GM20431 (cell line): ENCODE measurements around the gene UBE2L5.

Source experiments
- in situ Hi-C: fragments of 300-500 bp; cut with MseI, MboI; formaldehyde crosslinking; loops from one replicate; pipeline ENCODE4 v1.15.0; 2020; ENCODE audit warnings: low sequenced_read_pairs; ENCODE audit not compliant: unreplicated experiment

Gene UBE2L5

GRCh38 chr13:30465593-30466357 lies 43.5 kb downstream of the UBE2L5 start, which contains the start of gene HMGB1:
Gene HMGB1 (minus strand): TSS chr13:30465936. CDS start chr13:30463680, 2,256 bp downstream.
- in situ Hi-C loops, result no loop called here

GRCh38 chr13:30466358-30466714 lies 44.0 kb downstream of the UBE2L5 start:
- in situ Hi-C loops, result no loop called here

- in situ Hi-C loops, result no loop called here
Observed at GRCh38 chr13:30466841-30467252, 44.6 kb downstream of the UBE2L5 start.

GRCh38 chr13:30473675-30474074 lies 51.4 kb downstream of the UBE2L5 start:
- in situ Hi-C loops, result no loop called here

- in situ Hi-C loops, result no loop called here
Observed at GRCh38 chr13:30477346-30478195, 55.3 kb downstream of the UBE2L5 start.
